Measurements from ENCODE around the gene CDADC1.
"Not testable (repeated sequence)": the region's sequence is repeated elsewhere in the genome, so short reads cannot be mapped to it uniquely, and the experiment has no call there.

DNA sequence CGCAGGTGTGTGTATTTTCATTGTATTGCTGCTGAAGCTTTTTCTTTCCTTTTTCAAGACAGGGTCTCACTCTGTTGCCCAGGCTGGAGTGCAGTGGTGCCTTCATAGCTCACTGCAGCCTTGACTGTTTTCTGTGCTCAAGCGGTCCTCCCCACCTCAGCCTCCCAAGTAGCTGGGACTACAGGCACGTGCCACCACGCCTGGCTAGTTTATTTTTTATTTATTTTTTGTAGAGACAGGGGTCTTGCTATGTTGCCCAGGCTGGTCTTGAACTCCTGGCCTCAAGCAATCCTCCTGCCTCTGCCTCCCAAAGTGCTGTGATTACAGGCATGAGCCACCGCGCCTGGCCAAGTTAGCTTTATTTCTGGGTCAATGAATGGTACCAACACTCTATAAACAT, 47.0 kb downstream of the CDADC1 start:
- not testable (repeated sequence) for TF ChIP-seq EZH2 (IDR thresholded peaks at IDR 0.05; ENCODE audit: insufficient read depth, poor library complexity, severe bottlenecking); EZH2phosphoT487 (IDR thresholded peaks at IDR 0.05; ENCODE audit: insufficient read depth, low read depth)

Measured in GM23248 (cell line).